IMR-90 (cell line): ENCODE data around the gene PDXK. TPM values are rescaled to one million over a fixed set of nuclear protein-coding genes. Genes with fewer than 3 reads are reported as not detected.

Experiments
- ATAC-seq: fragments of 200-7000 bp; cut with Tn5 transposase; 2 replicates; pipeline ENCODE4 v1.9.1; 2020; ENCODE audit warnings: low read depth, mild to moderate bottlenecking, moderate library complexity
- BruUV-seq: library from RNA; stranded (reverse); fragments of 400-500 nt; replicated peaks from 2 replicates; lab custom pipeline; 2021; lab: Mats Ljungman, UMichigan
- CTCF ChIA-PET: fragments of 300-600 bp; formaldehyde crosslinking; extraction: SDS; loops from one replicate; lab custom pipeline; 2021; ENCODE audit warnings: antibody characterized with exemption; lab: Yijun Ruan, JAX
- POLR2A ChIA-PET: fragments of 300-600 bp; sonication (Branson Sonifier 250); formaldehyde crosslinking; loops from one replicate; lab custom pipeline; 2022; ENCODE audit warnings: antibody characterized with exemption; ENCODE audit not compliant: unreplicated experiment; lab: Charles Lee
- DNase-seq: peaks from one replicate; pipeline ENCODE4 v3.0.0; 2013
- H2AFZ ChIP-seq: replicated peaks from 2 replicates; pipeline ENCODE3; 2013; ENCODE audit warnings: low read length, mild to moderate bottlenecking; ENCODE audit not compliant: poor library complexity
- H2AK5ac ChIP-seq: 2 replicates; pipeline ENCODE4 v1.6.1; 2013; ENCODE audit warnings: low read depth, low read length, inconsistent platforms
- H2AK9ac ChIP-seq: replicated peaks from 2 replicates; pipeline ENCODE3; 2013; ENCODE audit warnings: mild to moderate bottlenecking, low read depth, low read length, moderate library complexity; ENCODE audit not compliant: poor library complexity
- H2BK120ac ChIP-seq: 2 replicates; pipeline ENCODE4 v1.6.1; 2013; ENCODE audit warnings: low read depth, low read length, inconsistent platforms
- H2BK15ac ChIP-seq: 3 replicates; pipeline ENCODE4 v1.6.1; 2013; ENCODE audit warnings: low read depth, low read length, inconsistent platforms
- H2BK20ac ChIP-seq: 2 replicates; pipeline ENCODE4 v1.6.1; 2013; ENCODE audit warnings: low read depth, mild to moderate bottlenecking, inconsistent platforms, low read length, moderate library complexity
- H2BK5ac ChIP-seq: 2 replicates; pipeline ENCODE4 v1.6.1; 2013; ENCODE audit warnings: mild to moderate bottlenecking, low read depth, low read length, inconsistent platforms; ENCODE audit not compliant: poor library complexity, severe bottlenecking
- H3K14ac ChIP-seq: replicated peaks from 2 replicates; pipeline ENCODE4 v1.6.1; 2013; ENCODE audit warnings: low read depth, low read length, inconsistent platforms
- H3K18ac ChIP-seq: 2 replicates; pipeline ENCODE4 v1.6.1; 2013; ENCODE audit warnings: low read depth, low read length, control low read depth
- H3K23ac ChIP-seq: 2 replicates; pipeline ENCODE4 v1.6.1; 2013; ENCODE audit warnings: low read depth, low read length, inconsistent platforms
- H3K27ac ChIP-seq: 2 replicates; pipeline ENCODE4 v1.5.1; 2013; ENCODE audit warnings: mild to moderate bottlenecking, control low read depth, low read length; ENCODE audit not compliant: insufficient read depth
- H3K27me3 ChIP-seq: 2 replicates; pipeline ENCODE4 v1.6.1; 2013; ENCODE audit warnings: low read length; ENCODE audit not compliant: control insufficient read depth, insufficient read depth
- H3K36me3 ChIP-seq: 2 replicates; pipeline ENCODE4 v1.6.1; 2013; ENCODE audit warnings: low read length, mixed read lengths; ENCODE audit not compliant: control insufficient read depth, insufficient read depth
- H3K4ac ChIP-seq: 2 replicates; pipeline ENCODE4 v1.6.1; 2013; ENCODE audit warnings: low read depth, low read length, inconsistent platforms
- H3K4me1 ChIP-seq: 2 replicates; pipeline ENCODE4 v1.6.1; 2013; ENCODE audit warnings: low read length, mixed read lengths; ENCODE audit not compliant: control insufficient read depth, insufficient read depth
- H3K4me2 ChIP-seq: 2 replicates; pipeline ENCODE4 v1.6.1; 2013; ENCODE audit warnings: low read depth, mild to moderate bottlenecking, control low read depth, low read length, moderate library complexity
- H3K4me3 ChIP-seq: 2 replicates; pipeline ENCODE4 v1.5.1; 2013; ENCODE audit warnings: low read depth, mild to moderate bottlenecking, control low read depth, low read length, moderate library complexity; ENCODE audit not compliant: insufficient read depth
- H3K56ac ChIP-seq: 2 replicates; pipeline ENCODE4 v1.6.1; 2013; ENCODE audit warnings: low read length, inconsistent platforms; ENCODE audit not compliant: insufficient read depth; ENCODE audit errors: extremely low read depth
- H3K79me1 ChIP-seq, 2 experiments: 2 replicates each; pipeline ENCODE4 v1.6.1; 2013; ENCODE audit warnings: low read length in 2 of 2, inconsistent platforms in 1 of 2, low read depth in 1 of 2
- H3K9ac ChIP-seq: 2 replicates; pipeline ENCODE4 v1.6.1; 2013; ENCODE audit warnings: low read depth, low read length, control low read depth
- H3K9me1 ChIP-seq: 2 replicates; pipeline ENCODE4 v1.6.1; 2013; ENCODE audit warnings: low read length, inconsistent platforms; ENCODE audit not compliant: insufficient read depth
- H3K9me3 ChIP-seq: 2 replicates; pipeline ENCODE4 v1.6.1; 2013; ENCODE audit warnings: low read length; ENCODE audit not compliant: control insufficient read depth, insufficient read depth
- H4K20me1 ChIP-seq: 2 replicates; pipeline ENCODE4 v1.6.1; 2013; ENCODE audit warnings: low read length, inconsistent platforms; ENCODE audit not compliant: insufficient read depth
- H4K5ac ChIP-seq: 2 replicates; pipeline ENCODE4 v1.6.1; 2013; ENCODE audit warnings: mild to moderate bottlenecking, low read depth, low read length, control low read depth
- H4K8ac ChIP-seq, 2 experiments: 2 replicates each; pipeline ENCODE4 v1.6.1; 2013; ENCODE audit warnings: low read depth in 2 of 2, low read length in 2 of 2, control low read depth in 1 of 2, inconsistent platforms in 1 of 2
- H4K91ac ChIP-seq: 2 replicates; pipeline ENCODE4 v1.6.1; 2013; ENCODE audit warnings: low read depth, low read length, inconsistent platforms; ENCODE audit not compliant: insufficient read depth
- BHLHE40 ChIP-seq: fragments of 150-350 bp; IDR thresholded peaks from 2 replicates; pipeline ENCODE4 v1.6.1; 2016; ENCODE audit warnings: mild to moderate bottlenecking, low read depth, low read length
- CEBPB ChIP-seq: IDR thresholded peaks from 2 replicates; pipeline ENCODE4 v1.6.1; 2012; ENCODE audit warnings: low read depth, low read length, improper control_type of control experiment
- CHD1 ChIP-seq: IDR thresholded peaks from 2 replicates; pipeline ENCODE4 v1.6.1; 2012; ENCODE audit warnings: low read depth, low read length, improper control_type of control experiment
- FOS ChIP-seq: fragments of 150-350 bp; IDR thresholded peaks from 2 replicates; pipeline ENCODE4 v1.6.1; 2016; ENCODE audit warnings: low read depth, low read length
- MAFK ChIP-seq: IDR thresholded peaks from 2 replicates; pipeline ENCODE4 v1.6.1; 2012; ENCODE audit warnings: low read depth, low read length, improper control_type of control experiment
- MXI1 ChIP-seq: IDR thresholded peaks from 2 replicates; pipeline ENCODE4 v1.6.1; 2012; ENCODE audit warnings: low read depth, mild to moderate bottlenecking, low read length, moderate library complexity, borderline replicate concordance
- NFE2L2 ChIP-seq: fragments of 150-350 bp; IDR thresholded peaks from 2 replicates; pipeline ENCODE4 v1.6.1; 2016; ENCODE audit warnings: low read depth, mild to moderate bottlenecking, low read length
- POLR2A ChIP-seq: IDR thresholded peaks from 2 replicates; pipeline ENCODE4 v1.6.1; 2012; ENCODE audit warnings: mild to moderate bottlenecking, low read depth, low read length
- RAD21 ChIP-seq: IDR thresholded peaks from 2 replicates; pipeline ENCODE4 v1.6.1; 2012; ENCODE audit warnings: low read length, improper control_type of control experiment
- RCOR1 ChIP-seq: IDR thresholded peaks from 2 replicates; pipeline ENCODE4 v1.6.1; 2012; ENCODE audit warnings: mild to moderate bottlenecking, low read length, improper control_type of control experiment; ENCODE audit not compliant: insufficient replicate concordance
- RFX5 ChIP-seq: IDR thresholded peaks from 2 replicates; pipeline ENCODE4 v1.8.0; 2012; ENCODE audit warnings: low read depth, mild to moderate bottlenecking, low read length, moderate library complexity
- SMC3 ChIP-seq: fragments of 150-350 bp; IDR thresholded peaks from 2 replicates; pipeline ENCODE4 v1.6.1; 2016; ENCODE audit warnings: low read depth, mild to moderate bottlenecking, antibody characterized with exemption, low read length, moderate library complexity
- USF2 ChIP-seq: fragments of 150-350 bp; IDR thresholded peaks from 2 replicates; pipeline ENCODE4 v1.6.1; 2017; ENCODE audit warnings: mild to moderate bottlenecking, antibody characterized with exemption, low read length, low read depth
- WGBS, 2 experiments: methylation state at CpG; one replicate each; pipeline versions ENCODE4 v1.1.5 to v1.1.7; 2013; ENCODE audit warnings: missing lambda C conversion rate in 2 of 2; ENCODE audit not compliant: insufficient read length in 1 of 2; ENCODE audit errors: extremely low coverage in 2 of 2; 5-methylcytosine and 5-hydroxymethylcytosine counted together
- dilution Hi-C: fragments of 300-500 bp; cut with HindIII; formaldehyde crosslinking; loops from one replicate; pipeline ENCODE4 v1.14.3; 2018; ENCODE audit warnings: low sequenced_read_pairs; ENCODE audit not compliant: unreplicated experiment
- in situ Hi-C: fragments of 300-500 bp; cut with MboI; formaldehyde crosslinking; loops from 3 replicates; pipeline ENCODE4 v1.14.3; 2019; ENCODE audit warnings: low sequenced_read_pairs, inconsistent platforms, mixed read lengths
- intact Hi-C: fragments of 100-400 bp; cut with micrococcal nuclease; formaldehyde crosslinking; loops from 2 replicates; pipeline ENCODE4 v1.10.0; 2022
- polyA plus RNA-seq, 3 experiments: library from polyadenylated mRNA; depleted of rRNA; stranded (reverse); fragments of >200 nt; gene quantifications; 2 replicates each; pipeline ENCODE4 v1.2.3, GENCODE V29; 2012; ENCODE audit warnings: low replicate concordance in 1 of 3
- total RNA-seq: library from RNA; depleted of rRNA; stranded (reverse); fragments of >200 nt; gene quantifications from 2 replicates; pipeline ENCODE4 v1.2.3, GENCODE V29; 2012
- TF ChIP-seq, protein P1 (sequence below): conservative IDR thresholded peaks from 2 replicates; pipeline ENCODE4 v1.5.1; 2012; ENCODE audit warnings: mild to moderate bottlenecking, low read depth, low read length, improper control_type of control experiment
- TF ChIP-seq, protein P2 (sequence below): fragments of 150-350 bp; IDR thresholded peaks from 2 replicates; pipeline ENCODE4 v1.6.1; 2016; ENCODE audit warnings: low read depth, mild to moderate bottlenecking, low read length, moderate library complexity, borderline replicate concordance

PDXK gene
- total and polyA plus RNA-seq, 2 of the 4 experiments (the other 2 are of a cell fraction), result 155 to 312 TPM

DNA sequence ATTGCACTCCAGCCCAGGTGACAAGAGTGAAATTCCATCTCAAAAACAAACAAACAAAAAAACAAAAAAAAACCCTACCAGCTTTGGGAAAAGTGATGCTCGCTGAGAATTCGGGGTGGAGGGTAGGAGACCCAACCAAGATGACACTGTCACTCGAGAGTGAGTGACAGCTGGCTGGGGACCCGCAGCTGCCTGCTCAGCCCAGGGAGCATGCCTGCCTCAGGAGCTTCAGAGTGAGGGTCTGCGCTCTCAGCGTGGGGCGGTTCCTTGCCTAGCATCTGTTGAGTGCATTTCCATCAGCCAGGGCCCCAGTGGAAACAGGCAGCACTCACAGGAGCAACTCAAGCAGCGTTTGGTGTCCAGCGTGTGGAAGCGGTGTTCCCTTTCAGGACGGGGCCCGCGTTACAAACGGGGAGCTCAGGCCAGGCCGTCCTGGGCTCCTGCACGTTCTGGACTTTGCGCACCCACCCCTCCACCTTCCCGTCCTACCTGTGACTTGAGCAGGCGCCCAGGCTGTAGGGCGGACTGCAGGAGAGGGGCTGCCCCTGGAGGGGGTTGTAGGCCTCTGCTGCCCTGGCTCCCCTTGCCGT is 51.2 kb downstream of the PDXK start:
- 87% methylated on average over 4 of the region's 21 CpGs; no CpG with 5 or more reads in 1 of the 2 experiments for WGBS, 2 experiments
- intact Hi-C loops, result no loop called here
- Histone ChIP-seq H3K79me1 (peaks cover 0 to 21% of the 10 kb centered on the region in 2 experiments; a peak in 3 of 4 replicates), H3K23ac (no peak overlapping the region), H4K91ac (no peak overlapping the region), H2BK120ac (no peak overlapping the region), H4K20me1 (peaks cover 10% of the 10 kb centered on the region; the same call in 1 of the 2 replicates), H3K9me1 (peaks cover 16% of the 10 kb centered on the region), H3K27ac (no peak overlapping the region), H3K18ac (no peak overlapping the region), H3K14ac (no peak overlapping the region), H3K9ac (no peak overlapping the region), H3K36me3 (peaks cover 16% of the 10 kb centered on the region), H2AK9ac (no peak overlapping the region), H3K56ac (no peak overlapping the region), H3K4me3 (no peak overlapping the region), H2BK20ac (no peak overlapping the region), H2BK5ac (no peak overlapping the region), H3K9me3 (no peaks in the 10 kb centered on the region), H3K4me2 (no peak overlapping the region), H2BK15ac (no peak overlapping the region), H3K4me1 (peaks cover 14% of the 10 kb centered on the region), H4K8ac (no peak overlapping the region), H3K4ac (no peak overlapping the region), H3K27me3 (no peaks in the 10 kb centered on the region), H4K5ac (no peak overlapping the region), H2AK5ac (no peak overlapping the region), H2AFZ (no peak overlapping the region)
- TF ChIP-seq CEBPB, result no peak
- no peak for TF ChIP-seq RAD21
- TF ChIP-seq MXI1, result no peak
- no peak for TF ChIP-seq USF2
- no peak for TF ChIP-seq NFE2L2
- TF ChIP-seq SMC3, result no peak
- TF ChIP-seq, protein P1, sequence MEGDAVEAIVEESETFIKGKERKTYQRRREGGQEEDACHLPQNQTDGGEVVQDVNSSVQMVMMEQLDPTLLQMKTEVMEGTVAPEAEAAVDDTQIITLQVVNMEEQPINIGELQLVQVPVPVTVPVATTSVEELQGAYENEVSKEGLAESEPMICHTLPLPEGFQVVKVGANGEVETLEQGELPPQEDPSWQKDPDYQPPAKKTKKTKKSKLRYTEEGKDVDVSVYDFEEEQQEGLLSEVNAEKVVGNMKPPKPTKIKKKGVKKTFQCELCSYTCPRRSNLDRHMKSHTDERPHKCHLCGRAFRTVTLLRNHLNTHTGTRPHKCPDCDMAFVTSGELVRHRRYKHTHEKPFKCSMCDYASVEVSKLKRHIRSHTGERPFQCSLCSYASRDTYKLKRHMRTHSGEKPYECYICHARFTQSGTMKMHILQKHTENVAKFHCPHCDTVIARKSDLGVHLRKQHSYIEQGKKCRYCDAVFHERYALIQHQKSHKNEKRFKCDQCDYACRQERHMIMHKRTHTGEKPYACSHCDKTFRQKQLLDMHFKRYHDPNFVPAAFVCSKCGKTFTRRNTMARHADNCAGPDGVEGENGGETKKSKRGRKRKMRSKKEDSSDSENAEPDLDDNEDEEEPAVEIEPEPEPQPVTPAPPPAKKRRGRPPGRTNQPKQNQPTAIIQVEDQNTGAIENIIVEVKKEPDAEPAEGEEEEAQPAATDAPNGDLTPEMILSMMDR, result no peak
- no peak for TF ChIP-seq MAFK
- no peak for TF ChIP-seq RFX5
- TF ChIP-seq, protein P2, sequence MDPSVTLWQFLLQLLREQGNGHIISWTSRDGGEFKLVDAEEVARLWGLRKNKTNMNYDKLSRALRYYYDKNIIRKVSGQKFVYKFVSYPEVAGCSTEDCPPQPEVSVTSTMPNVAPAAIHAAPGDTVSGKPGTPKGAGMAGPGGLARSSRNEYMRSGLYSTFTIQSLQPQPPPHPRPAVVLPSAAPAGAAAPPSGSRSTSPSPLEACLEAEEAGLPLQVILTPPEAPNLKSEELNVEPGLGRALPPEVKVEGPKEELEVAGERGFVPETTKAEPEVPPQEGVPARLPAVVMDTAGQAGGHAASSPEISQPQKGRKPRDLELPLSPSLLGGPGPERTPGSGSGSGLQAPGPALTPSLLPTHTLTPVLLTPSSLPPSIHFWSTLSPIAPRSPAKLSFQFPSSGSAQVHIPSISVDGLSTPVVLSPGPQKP, result no peak
- TF ChIP-seq BHLHE40, result no peak
- TF ChIP-seq FOS, result no peak
- no peak for TF ChIP-seq POLR2A
- no peak for TF ChIP-seq RCOR1
- TF ChIP-seq CHD1, result no peak
- in situ Hi-C loops, result no loop called here
- CTCF ChIA-PET, result no interaction called here
- no peak for ATAC-seq
- POLR2A ChIA-PET, result no interaction called here
- dilution Hi-C loops, result no loop called here
- BruUV-seq, result no TSS peak
- DNase-seq, result no peak
